GM12892 (cell line): ENCODE data around the gene THADA.
A peak's percentile ranks its signal among the peaks of the same experiment; 100 is the strongest.
"Not testable (repeated sequence)": the region's sequence is repeated elsewhere in the genome, so short reads cannot be mapped to it uniquely, and the experiment has no call there.

Source experiments
- DNase-seq: peaks from one replicate; pipeline ENCODE4 v3.0.0; 2011; ENCODE audit not compliant: insufficient read length
- FAIRE-seq: peaks from 2 replicates; lab custom pipeline; 2011; peaks lifted over from hg19 to GRCh38; lab: Jason Lieb, UNC
- POLR2A ChIP-seq: IDR thresholded peaks from 2 replicates; pipeline ENCODE4 v1.6.1; 2011; ENCODE audit warnings: low read depth, low read length, control low read depth
- POLR2AphosphoS5 ChIP-seq: IDR thresholded peaks from 2 replicates; pipeline ENCODE4 v1.6.1; 2011; ENCODE audit warnings: low read depth, low read length, control low read depth
- TAF1 ChIP-seq: IDR thresholded peaks from 2 replicates; pipeline ENCODE4 v1.6.1; 2011; ENCODE audit warnings: low read depth, mild to moderate bottlenecking, control low read depth, low read length, borderline replicate concordance

Gene THADA

DNA sequence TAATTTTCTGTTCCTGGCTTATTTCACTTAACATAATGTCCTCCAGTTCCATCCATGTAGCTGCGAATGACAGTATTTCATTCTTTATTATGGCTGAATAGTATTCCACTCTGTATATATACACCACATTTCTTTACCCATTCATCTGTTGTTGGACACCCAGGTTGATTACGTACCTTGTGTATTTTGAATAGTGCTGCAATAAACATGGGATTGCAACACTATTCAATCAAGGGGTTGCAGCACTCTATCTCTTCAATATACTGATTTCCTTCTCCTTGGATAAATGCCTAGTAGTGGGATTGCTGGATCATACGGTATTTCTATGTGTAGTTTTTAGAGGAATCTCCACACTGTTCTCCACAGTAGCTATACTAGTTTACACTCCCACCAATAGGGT lies 61.3 kb downstream of the THADA start:
- DNase-seq (no peak), FAIRE-seq (no peak)
- TF ChIP-seq TAF1 = no peak
- TF ChIP-seq POLR2AphosphoS5 = no peak
- TF ChIP-seq POLR2A = no peak

DNA sequence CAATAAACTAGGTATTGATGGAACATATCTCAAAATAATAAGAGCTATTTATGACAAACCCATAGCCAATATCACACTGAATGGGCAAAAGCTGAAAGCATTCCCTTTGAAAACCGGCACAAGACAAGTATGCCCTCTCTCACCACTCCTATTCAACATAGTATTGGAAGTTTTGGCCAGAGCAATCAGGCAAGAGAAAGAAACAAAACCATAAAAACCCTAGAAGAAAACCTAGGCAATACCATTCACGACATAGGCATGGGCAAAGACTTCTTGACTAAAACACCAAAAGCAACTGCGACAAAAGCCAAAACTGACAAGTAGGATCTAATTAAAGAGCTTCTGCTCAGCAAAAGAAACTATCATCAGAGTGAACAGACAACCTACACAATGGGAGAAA lies 63.3 kb downstream of the THADA start:
- FAIRE-seq, DNase-seq: not testable (repeated sequence)

DNA sequence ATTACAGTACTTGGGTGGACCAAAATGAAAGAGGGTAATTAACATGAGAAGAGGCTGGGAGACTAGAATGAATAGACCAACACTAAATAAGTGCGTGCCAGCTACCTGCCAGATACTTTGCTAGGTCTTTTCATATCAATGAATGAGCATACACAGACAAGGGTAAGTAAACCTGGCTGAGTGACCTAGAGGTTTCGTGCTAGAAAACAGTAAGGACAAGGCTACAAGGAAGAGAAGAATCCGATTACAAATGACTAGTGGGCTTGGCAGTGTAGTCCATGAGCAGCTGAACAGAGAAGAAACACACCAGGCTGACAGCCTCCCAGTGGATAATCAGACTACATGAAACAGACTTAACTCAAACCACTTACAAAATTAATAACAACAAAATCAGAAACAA lies 64.6 kb downstream of the THADA start:
- DNase-seq = no peak
- TF ChIP-seq POLR2AphosphoS5 (no peak), POLR2A (no peak), TAF1 (no peak)
- peak; percentile 72 for FAIRE-seq

DNA sequence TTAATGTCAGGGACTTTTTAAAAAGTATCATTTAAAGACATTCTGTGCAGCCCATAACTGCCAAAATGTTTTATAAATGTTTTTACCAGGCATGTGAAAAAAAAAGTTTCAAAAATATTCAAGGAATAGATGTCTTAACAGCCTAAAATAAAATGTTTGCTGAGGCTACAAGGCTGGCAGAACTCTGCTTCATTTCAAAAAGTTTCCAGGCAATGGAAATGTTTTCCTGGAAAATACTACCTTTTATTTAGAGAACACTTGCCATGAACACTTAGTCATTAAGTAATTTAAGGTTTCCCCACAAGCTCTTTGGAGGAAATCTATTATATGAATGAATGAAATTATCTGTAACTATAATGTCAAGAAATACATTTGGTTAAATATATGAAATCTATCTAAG lies 68.8 kb downstream of the THADA start:
- DNase-seq = no peak
- FAIRE-seq = no peak
- TF ChIP-seq TAF1 = no peak
- no peak for TF ChIP-seq POLR2A
- TF ChIP-seq POLR2AphosphoS5 = no peak

DNA sequence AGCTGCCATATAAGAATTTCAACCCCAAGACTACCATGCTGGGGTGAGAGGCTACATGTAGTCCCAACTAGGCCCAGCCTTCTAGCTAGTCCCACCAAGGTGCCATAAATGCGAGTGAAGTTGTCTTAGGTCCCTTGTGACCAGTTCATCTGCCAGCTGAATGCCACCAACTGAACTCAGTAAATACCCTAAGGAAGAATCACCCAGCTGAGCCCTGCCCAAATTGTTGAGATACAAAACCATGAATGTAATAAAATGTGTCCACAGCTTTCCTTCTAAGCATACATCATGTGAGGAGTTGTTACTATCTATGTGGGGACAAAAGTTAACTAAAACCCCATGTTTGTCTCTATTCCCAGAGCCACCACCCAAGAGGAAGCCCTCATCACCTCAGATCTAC lies 70.3 kb downstream of the THADA start:
- no peak for FAIRE-seq
- DNase-seq = no peak
- TF ChIP-seq TAF1 (no peak), POLR2AphosphoS5 (no peak), POLR2A (no peak)

DNA sequence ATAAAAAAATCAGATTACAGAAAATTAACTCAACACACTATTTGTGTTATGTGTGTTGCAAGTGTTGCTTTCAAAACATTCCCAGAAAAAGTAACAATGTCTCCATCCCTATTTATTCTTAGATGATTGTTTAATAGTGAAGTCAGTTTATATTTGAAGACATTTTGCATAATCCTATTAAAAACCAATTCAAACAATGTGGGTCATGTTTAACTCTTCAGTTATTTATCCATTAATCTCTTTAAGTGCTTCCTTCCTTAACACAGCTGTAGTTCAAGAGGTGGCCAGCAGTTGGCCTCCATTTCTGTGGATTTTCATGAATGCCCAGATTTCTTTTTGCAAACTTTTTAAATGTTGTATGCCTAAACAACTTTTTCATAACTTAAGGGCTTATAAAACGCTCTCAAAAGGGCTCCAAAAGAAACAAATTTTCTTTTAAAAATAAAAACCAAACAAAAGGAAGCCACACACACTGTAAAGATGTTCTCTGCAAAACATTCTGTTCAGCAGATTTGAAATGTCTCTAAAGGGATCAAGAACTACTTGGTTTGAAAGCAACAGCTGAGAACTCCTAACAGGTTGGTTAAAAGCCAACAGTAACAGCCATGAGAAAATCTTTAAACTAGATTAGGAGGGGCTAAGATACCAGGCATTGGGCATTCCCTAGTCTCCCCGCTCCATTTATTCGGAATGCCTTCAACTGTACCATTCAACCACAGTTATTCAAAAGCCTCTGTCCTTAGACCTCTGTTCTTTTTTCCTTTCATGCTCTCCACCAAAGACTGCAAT lies 71.5 kb downstream of the THADA start:
- DNase-seq (no peak), FAIRE-seq (no peak)
- no peak for TF ChIP-seq TAF1

DNA sequence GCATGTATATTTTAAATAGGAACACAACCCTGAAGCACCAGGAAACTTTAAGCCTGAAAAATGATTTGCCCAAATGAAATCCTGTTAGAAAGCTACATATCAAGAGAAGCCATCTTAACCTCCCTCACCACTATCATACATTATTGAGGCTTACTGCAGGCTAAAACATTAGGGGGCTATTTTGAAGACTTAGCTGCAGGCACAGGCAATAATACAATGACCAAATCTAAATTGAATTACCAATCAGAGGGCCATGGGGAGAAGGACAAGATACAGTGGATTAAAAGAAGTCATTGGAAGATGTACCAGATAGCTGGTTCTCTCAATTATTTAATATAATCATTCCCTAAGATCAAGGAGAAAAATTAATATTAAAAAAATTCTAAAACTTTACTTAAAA lies 73.7 kb downstream of the THADA start:
- DNase-seq (no peak), FAIRE-seq (no peak)
- TF ChIP-seq TAF1 = no peak
- no peak for TF ChIP-seq POLR2AphosphoS5
- TF ChIP-seq POLR2A = no peak

DNA sequence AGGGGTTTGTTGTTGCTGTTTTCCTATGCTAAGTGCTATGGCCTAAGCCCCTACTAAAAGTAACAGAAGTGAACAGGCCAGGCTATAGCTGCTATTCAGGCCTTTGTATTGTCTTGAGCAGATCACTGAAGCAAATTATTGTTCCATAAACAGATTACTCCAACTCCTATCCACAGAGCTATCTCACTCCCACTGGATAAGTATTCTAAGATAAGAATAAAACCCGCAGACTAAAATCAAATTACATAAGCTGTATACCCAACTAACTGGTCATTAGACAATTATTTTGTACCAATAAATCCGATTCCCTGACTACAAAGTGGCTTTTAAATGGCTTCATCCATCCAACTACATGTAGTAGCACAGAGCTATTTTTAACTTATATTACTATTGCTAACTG lies 74.3 kb downstream of the THADA start:
- DNase-seq (no peak), FAIRE-seq (no peak)
- TF ChIP-seq POLR2AphosphoS5 (no peak), TAF1 (no peak), POLR2A (no peak)

DNA sequence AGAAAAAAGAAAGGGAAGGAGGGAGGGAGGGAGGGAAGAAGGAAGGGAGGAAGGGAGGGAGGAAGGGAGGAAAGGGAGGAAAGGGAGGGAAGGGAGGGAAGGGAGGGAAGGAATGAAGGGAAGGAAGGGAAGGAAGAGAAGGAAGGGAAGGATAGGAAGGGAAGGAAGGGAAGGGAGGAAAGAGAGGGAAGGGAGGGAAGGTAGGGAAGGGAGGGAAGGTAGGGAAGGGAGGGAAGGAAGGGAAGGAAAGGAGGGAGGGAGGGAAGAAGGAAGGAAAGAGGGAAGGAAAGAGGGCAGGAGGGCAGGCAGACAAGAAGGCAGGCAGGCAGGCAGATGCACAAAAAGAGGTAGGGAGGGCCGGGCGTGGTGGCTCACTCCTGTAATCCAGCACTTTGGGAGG lies 74.9 kb downstream of the THADA start:
- TF ChIP-seq POLR2AphosphoS5 (no peak), POLR2A (no peak), TAF1 (no peak)
- FAIRE-seq (no peak), DNase-seq (no peak)

DNA sequence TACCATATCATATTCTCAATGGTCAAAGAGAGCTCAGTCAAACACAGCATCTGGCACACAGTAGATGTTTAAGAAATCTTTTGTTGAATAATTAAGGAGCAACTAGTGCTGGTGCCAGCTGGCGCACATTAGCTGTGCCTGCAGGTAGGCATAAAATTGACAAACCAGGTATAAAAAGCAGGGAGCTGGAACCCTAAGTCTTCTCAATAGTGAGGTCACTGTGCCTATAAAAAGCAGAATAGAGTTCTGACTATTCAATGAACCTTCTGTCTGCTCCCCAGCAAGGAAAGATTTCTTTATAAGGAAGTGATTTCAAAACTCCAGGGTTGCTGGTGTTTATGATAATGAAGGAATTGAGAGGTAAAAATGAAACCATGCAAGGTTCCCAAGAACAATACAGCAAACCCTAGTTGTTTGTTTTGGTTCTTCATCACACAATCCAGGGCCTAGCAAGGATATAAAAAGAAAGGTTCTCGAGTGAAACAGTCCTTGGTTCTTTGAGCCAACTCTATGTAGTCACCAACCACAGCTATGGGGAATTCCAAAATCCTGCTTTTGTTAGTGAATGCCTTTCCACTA lies 76.1 kb downstream of the THADA start:
- no peak for DNase-seq
- no peak for FAIRE-seq
- TF ChIP-seq POLR2A (no peak), POLR2AphosphoS5 (no peak), TAF1 (no peak)

DNA sequence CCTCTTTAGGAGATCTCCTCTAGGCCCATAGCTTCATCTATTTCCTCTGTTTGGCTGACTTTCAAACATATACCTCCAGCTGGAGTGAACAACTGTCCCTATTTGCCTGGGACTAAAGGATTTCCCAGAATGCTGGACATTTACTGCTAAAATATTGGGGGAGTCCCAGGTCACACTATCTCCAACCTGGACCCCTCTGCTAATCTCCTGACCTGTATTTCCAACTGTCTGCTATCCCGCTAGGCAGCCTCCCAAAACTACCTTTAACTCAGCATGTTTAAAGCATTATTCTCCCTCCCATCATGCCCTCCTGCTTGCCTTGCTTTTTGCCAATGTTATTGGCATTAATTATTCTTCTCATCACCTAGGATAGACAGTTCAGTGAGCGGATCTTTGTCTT lies 77.1 kb downstream of the THADA start:
- FAIRE-seq (no peak), DNase-seq (no peak)
- TF ChIP-seq POLR2AphosphoS5 (no peak), POLR2A (no peak), TAF1 (no peak)

DNA sequence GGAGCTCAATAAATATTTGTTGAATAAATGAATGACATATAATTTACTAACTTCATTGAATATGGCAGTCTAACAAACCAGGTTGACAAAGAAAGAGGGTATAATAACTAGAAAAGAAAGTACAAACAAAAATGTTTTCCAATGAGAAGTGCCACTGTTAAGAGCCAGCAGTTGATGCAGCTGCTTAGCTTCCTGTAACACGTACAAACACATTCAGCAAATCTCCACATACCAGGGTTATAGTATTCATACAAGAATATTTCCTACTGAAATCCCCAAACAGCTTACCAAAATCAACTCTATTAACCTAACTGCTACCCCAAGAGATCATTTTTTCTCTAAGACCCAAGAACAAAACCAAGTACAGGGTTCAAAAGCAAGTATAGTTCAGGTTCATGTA lies 77.7 kb downstream of the THADA start:
- TF ChIP-seq TAF1 (no peak), POLR2AphosphoS5 (no peak), POLR2A (no peak)
- DNase-seq = no peak
- no peak for FAIRE-seq

DNA sequence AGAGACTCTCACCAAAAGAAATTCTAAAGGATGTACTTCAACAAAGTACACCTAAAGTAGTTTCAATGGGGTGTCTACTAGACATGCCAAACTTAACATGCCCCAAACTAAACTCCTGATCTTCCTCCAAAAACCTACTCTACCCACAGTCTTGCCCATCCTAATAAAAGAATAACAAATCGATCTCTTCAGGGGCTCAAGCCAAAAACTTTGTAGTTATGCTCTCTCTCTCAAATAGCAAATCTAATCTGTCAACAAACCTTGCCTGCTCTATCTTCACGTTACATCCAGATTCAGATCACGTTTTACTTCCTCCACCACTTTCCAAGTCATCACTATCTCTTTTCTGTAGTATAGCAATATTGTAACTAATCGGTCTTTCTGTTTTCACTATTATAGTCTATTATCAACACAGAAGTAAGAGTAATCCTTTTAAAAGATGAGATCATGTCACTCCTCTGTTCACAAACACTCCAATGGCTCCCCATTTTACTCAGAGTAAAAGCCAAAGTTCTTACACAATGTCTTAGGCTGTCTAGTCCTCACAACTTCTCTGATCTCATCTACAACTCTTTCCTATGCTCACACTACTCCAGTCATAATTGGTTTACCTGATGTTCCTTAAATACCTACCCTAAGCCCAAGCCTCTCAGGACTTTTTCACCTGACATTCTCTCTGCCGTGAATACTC lies 79.9 kb downstream of the THADA start:
- no peak for DNase-seq
- no peak for TF ChIP-seq POLR2A
- no peak for TF ChIP-seq POLR2AphosphoS5
- no peak for TF ChIP-seq TAF1
- peak; percentile 46 for FAIRE-seq
